Endothelial cell of umbilical vein (primary cell): ENCODE measurements around the gene CTU2. TPM values are rescaled to one million over a fixed set of nuclear protein-coding genes. Genes with fewer than 3 reads are reported as not detected.

ENCODE experiments used
- BruUV-seq: library from RNA; stranded (reverse); fragments of 400-500 nt; replicated peaks from 2 replicates; lab custom pipeline; 2021; lab: Mats Ljungman, UMichigan
- CTCF ChIA-PET: fragments of 300-600, 350-600 bp; sonication (Branson Sonifier 250); formaldehyde crosslinking; loops from one replicate; lab custom pipeline; 2021; ENCODE audit warnings: antibody characterized with exemption, inconsistent platforms; lab: Charles Lee
- POLR2A ChIA-PET: fragments of 300-600, 350-600 bp; sonication (Branson Sonifier 250); formaldehyde crosslinking; loops from one replicate; lab custom pipeline; 2021; ENCODE audit warnings: antibody characterized with exemption, inconsistent platforms; lab: Charles Lee
- DNase-seq: peaks from one replicate; pipeline ENCODE4 v3.0.0-alpha.2; 2011; ENCODE audit warnings: low read depth, low spot score
- FAIRE-seq: peaks from 2 replicates; lab custom pipeline; 2011; peaks lifted over from hg19 to GRCh38; lab: Jason Lieb, UNC
- H2AFZ ChIP-seq: 2 replicates; pipeline ENCODE4 v1.6.0; 2012; ENCODE audit warnings: low read depth, low read length, control low read depth, inconsistent platforms
- H3K27ac ChIP-seq: 2 replicates; pipeline ENCODE4 v1.5.1; 2011; ENCODE audit warnings: low read depth, mild to moderate bottlenecking, control low read depth, low read length, moderate library complexity; ENCODE audit not compliant: insufficient read depth
- H3K27me3 ChIP-seq, 2 experiments: 2 replicates each; pipeline versions ENCODE4 v1.6.0 to v1.6.1; 2011; ENCODE audit warnings: low read length in 2 of 2, mixed read lengths in 1 of 2; ENCODE audit not compliant: control insufficient read depth in 2 of 2, insufficient read depth in 2 of 2
- H3K36me3 ChIP-seq, 2 experiments: 2 replicates in 1 of 2; 3 replicates in 1 of 2; pipeline ENCODE4 v1.5.1; 2011; ENCODE audit warnings: low read length in 2 of 2, mild to moderate bottlenecking in 1 of 2, moderate library complexity in 1 of 2; ENCODE audit not compliant: control insufficient read depth in 2 of 2, insufficient read depth in 2 of 2; ENCODE audit errors: extremely low read depth in 1 of 2
- H3K4me1 ChIP-seq: 3 replicates; pipeline ENCODE4 v1.5.1; 2011; ENCODE audit warnings: mild to moderate bottlenecking, low read length; ENCODE audit not compliant: control insufficient read depth, insufficient read depth; ENCODE audit errors: extremely low read depth
- H3K4me2 ChIP-seq: 2 replicates; pipeline ENCODE4 v1.6.1; 2011; ENCODE audit warnings: low read length, control low read depth, mixed read lengths; ENCODE audit not compliant: insufficient read depth
- H3K4me3 ChIP-seq, 3 experiments: fragments of 200-600 bp in 1 of 3; sonication (generic), shearing (Covaris generic) in 1 of 3; replicated peaks in 1 of 3; 2 replicates each; pipeline ENCODE4 v1.5.1; 2011 to 2016; ENCODE audit warnings: control low read depth in 3 of 3, low read length in 3 of 3, mild to moderate bottlenecking in 2 of 3, inconsistent platforms in 1 of 3, low read depth in 1 of 3, moderate library complexity in 1 of 3; ENCODE audit not compliant: insufficient read depth in 1 of 3
- H3K79me2 ChIP-seq: 2 replicates; pipeline ENCODE4 v1.6.0; 2012; ENCODE audit warnings: low read length, inconsistent platforms; ENCODE audit not compliant: control insufficient read depth, insufficient read depth
- H3K9ac ChIP-seq: replicated peaks from 2 replicates; pipeline ENCODE3; 2011; ENCODE audit warnings: low read length, control low read depth; ENCODE audit not compliant: insufficient read depth; ENCODE audit errors: extremely low read depth
- H3K9me1 ChIP-seq: replicated peaks from 3 replicates; pipeline ENCODE4 v1.6.0; 2011; ENCODE audit warnings: mild to moderate bottlenecking, low read length; ENCODE audit not compliant: control insufficient read depth, insufficient read depth; ENCODE audit errors: extremely low read depth
- H3K9me3 ChIP-seq: replicated peaks from 2 replicates; pipeline ENCODE4 v1.5.1; 2012; ENCODE audit warnings: low read length, inconsistent platforms; ENCODE audit not compliant: control insufficient read depth, insufficient read depth
- H4K20me1 ChIP-seq: replicated peaks from 2 replicates; pipeline ENCODE3; 2011; ENCODE audit warnings: mild to moderate bottlenecking, low read length; ENCODE audit not compliant: control insufficient read depth, insufficient read depth; ENCODE audit errors: extremely low read depth
- CTCF ChIP-seq, 2 donors: IDR thresholded peaks; 1 replicate in 1 of 2; 2 replicates in 1 of 2; pipeline ENCODE4 v1.5.1; 2011; ENCODE audit warnings: low read length in 2 of 2, mild to moderate bottlenecking in 2 of 2, moderate library complexity in 2 of 2, control low read depth in 1 of 2, inconsistent platforms in 1 of 2, low read depth in 1 of 2; ENCODE audit not compliant: insufficient read depth in 1 of 2; ENCODE audit errors: extremely low read depth in 1 of 2
- EZH2 ChIP-seq: IDR thresholded peaks from 2 replicates; pipeline ENCODE4 v1.6.1; 2012; ENCODE audit warnings: borderline replicate concordance, low read depth, mild to moderate bottlenecking, moderate library complexity, low read length, inconsistent platforms; ENCODE audit not compliant: severe bottlenecking
- FOS ChIP-seq: IDR thresholded peaks from 2 replicates; pipeline ENCODE4 v1.6.1; 2011; ENCODE audit warnings: mild to moderate bottlenecking, low read length, moderate library complexity, borderline replicate concordance; ENCODE audit not compliant: insufficient read depth
- GATA2 ChIP-seq: IDR thresholded peaks from 2 replicates; pipeline ENCODE4 v1.7.0; 2011; ENCODE audit warnings: low read depth, mild to moderate bottlenecking, moderate library complexity, mixed read lengths, low read length; ENCODE audit not compliant: insufficient read length, insufficient read depth
- JUN ChIP-seq: IDR thresholded peaks from 2 replicates; pipeline ENCODE4 v1.6.1; 2011; ENCODE audit warnings: borderline replicate concordance, low read depth; ENCODE audit not compliant: insufficient read length, insufficient read depth
- MAX ChIP-seq: IDR thresholded peaks from 2 replicates; pipeline ENCODE4 v1.6.1; 2011; ENCODE audit not compliant: insufficient read depth, insufficient read length
- MYC ChIP-seq: IDR thresholded peaks from one replicate; pipeline ENCODE4 v1.6.1; 2011; ENCODE audit warnings: mild to moderate bottlenecking, low read depth, low read length
- POLR2A ChIP-seq: IDR thresholded peaks from 2 replicates; pipeline ENCODE4 v1.6.1; 2012; ENCODE audit warnings: low read depth, mild to moderate bottlenecking, control low read depth, low read length
- POLR2AphosphoS5 ChIP-seq: IDR thresholded peaks from 2 replicates; pipeline ENCODE4 v1.6.1; 2012; ENCODE audit warnings: low read depth, mild to moderate bottlenecking, control low read depth, low read length, moderate library complexity; ENCODE audit not compliant: insufficient read depth
- dilution Hi-C: fragments of 300-500 bp; cut with MboI; formaldehyde crosslinking; loops from one replicate; pipeline ENCODE4 v1.15.0; 2019; ENCODE audit warnings: low sequenced_read_pairs; ENCODE audit not compliant: extremely low pct_ligation_motif_present
- intact Hi-C: fragments of 100-400 bp; cut with micrococcal nuclease; formaldehyde crosslinking; loops from one replicate; pipeline ENCODE4 v1.10.0; 2022
- polyA plus RNA-seq, 4 experiments: library from polyadenylated mRNA; depleted of rRNA in 3 of 4; stranded (reverse) in 3 of 4; unstranded in 1 of 4; fragments of >200 nt; gene quantifications; 2 replicates each; pipeline versions ENCODE4 v1.2.1 to v1.2.3, GENCODE V29; 2011 to 2012; ENCODE audit warnings: missing spikeins in 1 of 4
- total RNA-seq: library from RNA; stranded (reverse); gene quantifications from 2 replicates; pipeline ENCODE4 v1.2.3, GENCODE V29; 2021

The CTU2 gene
- total and polyA plus RNA-seq, 2 donors (not counting 3 experiments of a cell fraction or from before 2014, with no cell fraction given), result 26.1 to 33.7 TPM

DNA sequence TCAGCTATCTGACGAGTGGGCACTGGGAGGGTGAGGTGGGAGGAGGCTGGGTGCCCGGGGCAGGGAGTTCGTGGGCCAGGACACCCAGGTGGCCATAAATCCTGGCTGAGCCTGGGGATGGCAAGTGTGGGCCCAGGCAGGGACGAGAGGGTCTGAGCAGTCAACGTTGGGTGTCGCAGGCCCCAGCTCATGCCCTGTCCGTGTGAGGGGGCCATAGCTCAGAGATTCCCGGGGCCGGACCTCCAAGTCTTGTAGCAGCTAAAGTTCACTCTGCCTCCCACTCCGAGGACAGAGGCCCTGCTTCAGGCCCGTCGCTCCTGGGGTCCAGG is 34.4 kb downstream of the CTU2 start:
- intact Hi-C loops, result no loop called here
- TF ChIP-seq CTCF (IDR thresholded peaks at IDR 0.05; ENCODE audit: extremely low read depth in 1 of 2, insufficient read depth in 1 of 2, low read depth in 1 of 2, low read length in 2 of 2) (no peak), GATA2 (no peak), POLR2A (no peak), MYC (no peak), JUN (no peak), EZH2 (no peak), POLR2AphosphoS5 (no peak), FOS (no peak), MAX (no peak)
- Histone ChIP-seq H3K9ac (no peak overlapping the region), H3K4me2 (no peak overlapping the region), H3K9me3 (no peaks in the 10 kb centered on the region), H3K27ac (no peak overlapping the region), H4K20me1 (no peaks in the 10 kb centered on the region), H3K79me2 (peaks cover 14% of the 10 kb centered on the region), H3K4me3 (no peak overlapping the region), H3K9me1 (no peaks in the 10 kb centered on the region), H3K36me3 (peaks cover 2 to 36% of the 10 kb centered on the region in 2 experiments), H3K27me3 (no peaks in the 10 kb centered on the region), H3K4me1 (peaks cover 1% of the 10 kb centered on the region), H2AFZ (no peak overlapping the region)
- no peak for FAIRE-seq
- no TSS peak for BruUV-seq
- dilution Hi-C loops, result no loop called here
- no peak for DNase-seq
- ChIA-PET CTCF (interaction anchor here (1.5 to 7.3 kb wide), 2 partner anchors 41 to 47 kb away, joined by 4 to 165 read pairs; partner anchors contain the start of gene PIEZO1), POLR2A (no interaction called here)
